ENCODE measurements around the gene LBH.
"Not testable (repeated sequence)": the region's sequence is repeated elsewhere in the genome, so short reads cannot be mapped to it uniquely, and the experiment has no call there.

Gene LBH

GRCh38 chr2:30259827-30260679, 28.7 kb downstream of the LBH start:
- no peak for DNase-seq

- DNase-seq, result no peak
Measured at GRCh38 chr2:30260941-30261340, 29.6 kb downstream of the LBH start.

GRCh38 chr2:30261695-30262211, 30.4 kb downstream of the LBH start:
- DNase-seq, result no peak

GRCh38 chr2:30262716-30263309, 31.5 kb downstream of the LBH start:
- no peak for DNase-seq

- DNase-seq, result no peak
Measured at GRCh38 chr2:30264274-30264673, 32.9 kb downstream of the LBH start.

- no peak for DNase-seq
Measured at GRCh38 chr2:30265052-30266015, 34.0 kb downstream of the LBH start.

GRCh38 chr2:30266051-30266621, 34.8 kb downstream of the LBH start:
- DNase-seq, result peak; percentile 19

- no peak for DNase-seq
Measured at GRCh38 chr2:30266705-30267104, 35.4 kb downstream of the LBH start.

- DNase-seq, result no peak
Measured at GRCh38 chr2:30267161-30267975, 36.0 kb downstream of the LBH start.

- no peak for DNase-seq
Measured at GRCh38 chr2:30268296-30268871, 37.0 kb downstream of the LBH start.

GRCh38 chr2:30269114-30269770, 37.9 kb downstream of the LBH start:
- DNase-seq, result not testable (repeated sequence)

- DNase-seq, result no peak
Measured at GRCh38 chr2:30269771-30270145, 38.4 kb downstream of the LBH start.

GRCh38 chr2:30270166-30270565, 38.8 kb downstream of the LBH start:
- DNase-seq, result no peak

- no peak for DNase-seq
Measured at GRCh38 chr2:30271301-30271700, 40.0 kb downstream of the LBH start.

GRCh38 chr2:30272286-30272685, 41.0 kb downstream of the LBH start:
- no peak for DNase-seq

- DNase-seq, result no peak
Measured at GRCh38 chr2:30272761-30273573, 41.6 kb downstream of the LBH start.

- no peak for DNase-seq
Measured at GRCh38 chr2:30273574-30273929, 42.2 kb downstream of the LBH start.

- no peak for DNase-seq
Measured at GRCh38 chr2:30275256-30275655, 43.9 kb downstream of the LBH start.

GRCh38 chr2:30276455-30276911, 45.1 kb downstream of the LBH start:
- DNase-seq, result no peak

GRCh38 chr2:30277582-30277981, 46.2 kb downstream of the LBH start:
- DNase-seq, result no peak
